ENCODE results near the gene SERPINE1. TPM values are rescaled to one million over a fixed set of nuclear protein-coding genes. Genes with fewer than 3 reads are reported as not detected.
"Not testable (repeated sequence)": the region's sequence is repeated elsewhere in the genome, so short reads cannot be mapped to it uniquely, and the experiment has no call there.

The SERPINE1 gene
- total RNA-seq, 4 donors from 2014 or later: 2.4 to 8.3 (median 3.3) TPM

GRCh38 chr7:101087334-101088068 lies 39.4 kb upstream of the SERPINE1 start:
- H3K4me3 ChIP-seq: no peak overlapping the region
- no peaks in the 10 kb centered on the region for H3K27me3 ChIP-seq
- DNase-seq: no peak
- H3K4me1 ChIP-seq: peaks cover 0 to 27% (median 8%) of the 10 kb centered on the region in 4 donors
- TF ChIP-seq CTCF (IDR thresholded peaks at IDR 0.05) (no peak), POLR2A (IDR thresholded peaks at IDR 0.05) (no peak)
- H3K27ac ChIP-seq: no peak overlapping the region
- H3K9me3 ChIP-seq: no peaks in the 10 kb centered on the region
- peaks cover 0 to 36% (median 0%) of the 10 kb centered on the region in 3 donors for H3K36me3 ChIP-seq

GRCh38 chr7:101088069-101088425 lies 38.9 kb upstream of the SERPINE1 start:
- H3K4me1 ChIP-seq: peaks cover 0 to 27% (median 8%) of the 10 kb centered on the region in 4 donors
- no peaks in the 10 kb centered on the region for H3K27me3 ChIP-seq
- H3K27ac ChIP-seq: no peak overlapping the region
- peaks cover 0 to 36% (median 0%) of the 10 kb centered on the region in 3 donors for H3K36me3 ChIP-seq
- no peak overlapping the region for H3K4me3 ChIP-seq
- DNase-seq: no peak
- TF ChIP-seq POLR2A (IDR thresholded peaks at IDR 0.05): no peak
- no peak for TF ChIP-seq CTCF (IDR thresholded peaks at IDR 0.05)
- no peaks in the 10 kb centered on the region for H3K9me3 ChIP-seq

GRCh38 chr7:101088858-101089529 lies 37.9 kb upstream of the SERPINE1 start:
- no peaks in the 10 kb centered on the region for H3K9me3 ChIP-seq
- no peak for TF ChIP-seq CTCF (IDR thresholded peaks at IDR 0.05)
- TF ChIP-seq POLR2A (IDR thresholded peaks at IDR 0.05): no peak

GRCh38 chr7:101089876-101090275 lies 37.0 kb upstream of the SERPINE1 start:
- Histone ChIP-seq H3K9me3 (no peaks in the 10 kb centered on the region), H3K4me3 (no peak overlapping the region), H3K36me3 (peaks cover 0 to 36% (median 0%) of the 10 kb centered on the region in 3 donors), H3K27me3 (no peaks in the 10 kb centered on the region), H3K27ac (no peak overlapping the region), H3K4me1 (peaks cover 0 to 28% (median 5%) of the 10 kb centered on the region in 4 donors)
- TF ChIP-seq POLR2A (IDR thresholded peaks at IDR 0.05): no peak
- TF ChIP-seq CTCF (IDR thresholded peaks at IDR 0.05): no peak
- no peak for DNase-seq

More at GRCh38 chr7:101088858-101089529, 37.9 kb upstream of the SERPINE1 start:
- peaks cover 0 to 36% (median 0%) of the 10 kb centered on the region in 3 donors for H3K36me3 ChIP-seq
- no peaks in the 10 kb centered on the region for H3K27me3 ChIP-seq
- no peak overlapping the region for H3K27ac ChIP-seq
- no peak for DNase-seq
- H3K4me1 ChIP-seq: peaks cover 0 to 27% (median 8%) of the 10 kb centered on the region in 4 donors
- no peak overlapping the region for H3K4me3 ChIP-seq

- not testable (repeated sequence) for H3K27ac ChIP-seq, H3K27me3 ChIP-seq, H3K9me3 ChIP-seq, H3K4me3 ChIP-seq, DNase-seq
- Histone ChIP-seq H3K4me1 (peaks cover 0 to 23% (median 0%) of the 10 kb centered on the region in 4 donors), H3K36me3 (peaks cover 0 to 29% (median 0%) of the 10 kb centered on the region in 3 donors)
These were observed 34.5 kb upstream of the SERPINE1 start for GRCh38 chr7:101092266-101092905.

GRCh38 chr7:101093906-101094305 lies 33.0 kb upstream of the SERPINE1 start:
- no peak overlapping the region for H3K27ac ChIP-seq
- TF ChIP-seq POLR2A (IDR thresholded peaks at IDR 0.05) (no peak), CTCF (IDR thresholded peaks at IDR 0.05) (no peak)
- no peaks in the 10 kb centered on the region for H3K9me3 ChIP-seq
- H3K4me3 ChIP-seq: no peak overlapping the region
- H3K27me3 ChIP-seq: no peaks in the 10 kb centered on the region
- peaks cover 0 to 14% (median 0%) of the 10 kb centered on the region in 3 donors for H3K36me3 ChIP-seq
- peaks cover 0 to 24% (median 0%) of the 10 kb centered on the region in 4 donors for H3K4me1 ChIP-seq
- no peak for DNase-seq

All from Peyer's patch (tissue), 4 donors.